Vagina (tissue), 2 donors: ENCODE data around the gene PSKH1. TPM values are rescaled to one million over a fixed set of nuclear protein-coding genes. Genes with fewer than 3 reads are reported as not detected.

Source experiments
- DNase-seq, 2 donors: peaks; one replicate each; pipeline ENCODE4 v3.0.0-alpha.2; 2017; ENCODE audit errors: extremely low spot score in 2 of 2
- H3K27ac ChIP-seq: fragments of 200-600 bp; sonication (generic); one replicate; pipeline ENCODE4 v1.5.1; 2019
- H3K27me3 ChIP-seq: fragments of 200-600 bp; sonication (generic); one replicate; pipeline ENCODE4 v1.5.1; 2019
- H3K36me3 ChIP-seq, 2 donors: fragments of 200-600 bp; sonication (generic); one replicate each; pipeline ENCODE4 v1.5.1; 2017 to 2019
- H3K4me1 ChIP-seq: fragments of 200-600 bp; sonication (generic); one replicate; pipeline ENCODE4 v1.5.1; 2019
- H3K4me3 ChIP-seq, 2 donors: fragments of 200-600 bp; sonication (generic); 1 replicate in 1 of 2; 2 replicates in 1 of 2; pipeline ENCODE4 v1.5.1; 2016 to 2019
- H3K9me3 ChIP-seq: fragments of 200-600 bp; sonication (generic); one replicate; pipeline ENCODE4 v1.5.1; 2019
- CTCF ChIP-seq, 3 experiments: fragments of 450-650 bp in 2 of 3; fragments of 200-600 bp in 1 of 3; sonication (generic) in 1 of 3; IDR thresholded peaks; one replicate each; pipeline ENCODE4 v1.5.1; 2017 to 2019; ENCODE audit warnings: antibody characterized with exemption in 3 of 3, mild to moderate bottlenecking in 2 of 3, moderate library complexity in 2 of 3
- POLR2A ChIP-seq, 2 donors: fragments of 450-650 bp; IDR thresholded peaks; one replicate each; pipeline ENCODE4 v1.6.1; 2017; ENCODE audit warnings: antibody characterized with exemption in 2 of 2, mild to moderate bottlenecking in 2 of 2, moderate library complexity in 2 of 2
- POLR2AphosphoS5 ChIP-seq, 2 donors: sonication (generic); formaldehyde crosslinking; IDR thresholded peaks; one replicate each; pipeline ENCODE4 v1.9.0; 2017; ENCODE audit warnings: antibody characterized with exemption in 2 of 2, mild to moderate bottlenecking in 2 of 2, low read depth in 1 of 2; ENCODE audit not compliant: insufficient read depth in 1 of 2
- intact Hi-C: fragments of 100-400 bp; cut with DNase I; formaldehyde crosslinking; loops from one replicate; pipeline ENCODE4 v1.15.1; 2023
- total RNA-seq: library from RNA; depleted of rRNA; stranded (reverse); fragments of >200 nt; gene quantifications from one replicate; pipeline ENCODE4 v1.2.3, GENCODE V29; 2016

The PSKH1 gene
- total RNA-seq, 1 donor from 2014 or later, result 17.4 TPM

GRCh38 chr16:67933805-67934204 lies 40.8 kb downstream of the PSKH1 start:
- DNase-seq, result no peak
- no peak overlapping the region for H3K4me3 ChIP-seq
- H3K4me1 ChIP-seq, result peaks cover 29% of the 10 kb centered on the region
- intact Hi-C loops, result loop anchor here (5.0 kb wide), 1 partner anchor 117 kb away; no protein-coding TSS in a partner anchor
- no peaks in the 10 kb centered on the region for H3K27me3 ChIP-seq
- no peak overlapping the region for H3K27ac ChIP-seq
- H3K36me3 ChIP-seq, result peaks cover 0 to 7% of the 10 kb centered on the region in 2 donors
- TF ChIP-seq POLR2AphosphoS5 (IDR thresholded peaks at IDR 0.05; ENCODE audit: insufficient read depth in 1 of 2, low read depth in 1 of 2) (no peak), POLR2A (IDR thresholded peaks at IDR 0.05) (no peak), CTCF (IDR thresholded peaks at IDR 0.05) (no peak)
- H3K9me3 ChIP-seq, result no peaks in the 10 kb centered on the region

- peaks cover 31% of the 10 kb centered on the region for H3K4me1 ChIP-seq
- peak overlapping the region; percentile 82 to 97 for H3K4me3 ChIP-seq
- H3K36me3 ChIP-seq, result peaks cover 0 to 7% of the 10 kb centered on the region in 2 donors
- H3K27me3 ChIP-seq, result no peaks in the 10 kb centered on the region
- no peak for DNase-seq
- H3K27ac ChIP-seq, result peak overlapping the region; percentile 95
- TF ChIP-seq POLR2AphosphoS5 (IDR thresholded peaks at IDR 0.05; ENCODE audit: insufficient read depth in 1 of 2, low read depth in 1 of 2) (no peak), POLR2A (IDR thresholded peaks at IDR 0.05) (no peak), CTCF (IDR thresholded peaks at IDR 0.05) (no peak)
- no peaks in the 10 kb centered on the region for H3K9me3 ChIP-seq
- intact Hi-C loops, result loop anchor here (5.0 kb wide), 2 partner anchors 42 to 117 kb away; partner anchors contain the start of gene PSKH1
Measured at GRCh38 chr16:67934306-67935100, 41.4 kb downstream of the PSKH1 start.

- no peak for DNase-seq
- H3K27me3 ChIP-seq, result no peaks in the 10 kb centered on the region
- intact Hi-C loops, result loop anchor here (5.0 kb wide), 1 partner anchor 43 kb away; the partner anchor contains the start of gene PSKH1
- peak overlapping the region; percentile 82 to 97 for H3K4me3 ChIP-seq
- H3K4me1 ChIP-seq, result peaks cover 36% of the 10 kb centered on the region
- TF ChIP-seq CTCF (IDR thresholded peaks at IDR 0.05) (no peak), POLR2AphosphoS5 (IDR thresholded peaks at IDR 0.05; ENCODE audit: insufficient read depth in 1 of 2, low read depth in 1 of 2) (no peak), POLR2A (IDR thresholded peaks at IDR 0.05) (no peak)
- peaks cover 0 to 10% of the 10 kb centered on the region in 2 donors for H3K36me3 ChIP-seq
- H3K9me3 ChIP-seq, result no peaks in the 10 kb centered on the region
- peak overlapping the region; percentile 95 for H3K27ac ChIP-seq
Measured at GRCh38 chr16:67935101-67935401, 42.0 kb downstream of the PSKH1 start.

GRCh38 chr16:67935402-67936123 lies 42.5 kb downstream of the PSKH1 start:
- peak overlapping the region; percentile 82 to 97 for H3K4me3 ChIP-seq
- peak in 1 of 2 donors; percentile 97 for DNase-seq

More at GRCh38 chr16:67935402-67936123, 42.5 kb downstream of the PSKH1 start:
- Histone ChIP-seq H3K27me3 (no peaks in the 10 kb centered on the region), H3K4me1 (peaks cover 38% of the 10 kb centered on the region), H3K9me3 (no peaks in the 10 kb centered on the region), H3K36me3 (peaks cover 0 to 6% of the 10 kb centered on the region in 2 donors), H3K27ac (peak overlapping the region; percentile 95)
- peak; percentile 95 to 97 for TF ChIP-seq POLR2AphosphoS5 (IDR thresholded peaks at IDR 0.05; ENCODE audit: insufficient read depth in 1 of 2, low read depth in 1 of 2)
- TF ChIP-seq CTCF (IDR thresholded peaks at IDR 0.05), result no peak
- peak in 1 of 2 donors; percentile 55 for TF ChIP-seq POLR2A (IDR thresholded peaks at IDR 0.05)
- intact Hi-C loops, result loop anchor here (5.0 kb wide), 1 partner anchor 43 kb away; the partner anchor contains the start of gene PSKH1
